Femur (tissue), 1 donor: ENCODE measurements around the gene SLC22A6.
A peak's percentile ranks its signal among the peaks of the same experiment; 100 is the strongest.

Experiments used
- DNase-seq: peaks from one replicate; pipeline ENCODE4 v3.0.0-alpha.2; 2017

SLC22A6 gene, protein sequence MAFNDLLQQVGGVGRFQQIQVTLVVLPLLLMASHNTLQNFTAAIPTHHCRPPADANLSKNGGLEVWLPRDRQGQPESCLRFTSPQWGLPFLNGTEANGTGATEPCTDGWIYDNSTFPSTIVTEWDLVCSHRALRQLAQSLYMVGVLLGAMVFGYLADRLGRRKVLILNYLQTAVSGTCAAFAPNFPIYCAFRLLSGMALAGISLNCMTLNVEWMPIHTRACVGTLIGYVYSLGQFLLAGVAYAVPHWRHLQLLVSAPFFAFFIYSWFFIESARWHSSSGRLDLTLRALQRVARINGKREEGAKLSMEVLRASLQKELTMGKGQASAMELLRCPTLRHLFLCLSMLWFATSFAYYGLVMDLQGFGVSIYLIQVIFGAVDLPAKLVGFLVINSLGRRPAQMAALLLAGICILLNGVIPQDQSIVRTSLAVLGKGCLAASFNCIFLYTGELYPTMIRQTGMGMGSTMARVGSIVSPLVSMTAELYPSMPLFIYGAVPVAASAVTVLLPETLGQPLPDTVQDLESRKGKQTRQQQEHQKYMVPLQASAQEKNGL

DNA sequence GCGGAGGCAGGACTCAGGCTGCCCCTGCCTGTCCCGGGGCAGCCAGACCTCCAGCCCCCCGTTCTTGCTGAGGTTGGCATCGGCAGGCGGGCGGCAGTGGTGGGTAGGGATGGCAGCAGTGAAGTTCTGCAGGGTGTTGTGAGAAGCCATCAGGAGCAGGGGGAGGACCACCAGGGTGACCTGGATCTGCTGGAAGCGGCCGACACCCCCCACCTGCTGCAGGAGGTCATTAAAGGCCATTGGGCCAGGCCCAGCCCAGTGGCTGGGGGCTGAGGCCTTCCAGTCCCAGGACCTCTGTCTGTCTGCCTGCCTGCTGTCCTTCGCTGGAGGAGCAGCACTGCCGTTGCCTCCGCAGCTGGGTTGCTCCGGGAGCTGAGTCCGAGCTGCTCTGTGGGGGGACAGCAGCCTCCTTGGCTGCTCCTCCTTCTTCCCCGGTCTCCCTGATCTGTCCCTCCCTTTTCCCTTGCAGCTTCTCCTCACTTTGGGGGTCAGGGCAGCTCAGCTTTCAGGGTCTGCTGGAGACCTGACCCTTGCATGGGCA is at the start of gene SLC22A6:
TSS of gene SLC22A6 (minus strand) at position 517 of the 541 bp plus-strand sequence. CDS start at position 240, 277 bp downstream.
- no peak for DNase-seq

DNA sequence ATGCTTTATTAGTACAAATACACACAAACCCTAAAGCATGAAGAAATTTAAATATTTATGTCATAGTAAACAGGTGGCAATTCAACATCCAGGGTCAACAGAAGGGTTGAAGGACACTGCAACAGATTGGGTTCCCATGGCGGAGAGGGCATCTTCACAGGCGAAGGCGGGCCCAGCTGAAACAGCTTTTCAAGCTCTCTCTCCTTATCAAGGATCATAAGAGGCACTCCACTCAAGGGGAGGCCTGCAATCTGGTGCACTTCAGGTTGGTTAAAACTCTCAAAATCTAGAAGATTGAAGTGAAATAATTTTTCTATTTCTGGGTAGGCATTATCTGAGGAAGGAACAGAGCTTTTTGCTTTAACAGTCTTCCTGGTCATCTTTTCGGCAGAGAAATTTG is 47.7 kb upstream of the SLC22A6 start:
- DNase-seq: no peak

DNA sequence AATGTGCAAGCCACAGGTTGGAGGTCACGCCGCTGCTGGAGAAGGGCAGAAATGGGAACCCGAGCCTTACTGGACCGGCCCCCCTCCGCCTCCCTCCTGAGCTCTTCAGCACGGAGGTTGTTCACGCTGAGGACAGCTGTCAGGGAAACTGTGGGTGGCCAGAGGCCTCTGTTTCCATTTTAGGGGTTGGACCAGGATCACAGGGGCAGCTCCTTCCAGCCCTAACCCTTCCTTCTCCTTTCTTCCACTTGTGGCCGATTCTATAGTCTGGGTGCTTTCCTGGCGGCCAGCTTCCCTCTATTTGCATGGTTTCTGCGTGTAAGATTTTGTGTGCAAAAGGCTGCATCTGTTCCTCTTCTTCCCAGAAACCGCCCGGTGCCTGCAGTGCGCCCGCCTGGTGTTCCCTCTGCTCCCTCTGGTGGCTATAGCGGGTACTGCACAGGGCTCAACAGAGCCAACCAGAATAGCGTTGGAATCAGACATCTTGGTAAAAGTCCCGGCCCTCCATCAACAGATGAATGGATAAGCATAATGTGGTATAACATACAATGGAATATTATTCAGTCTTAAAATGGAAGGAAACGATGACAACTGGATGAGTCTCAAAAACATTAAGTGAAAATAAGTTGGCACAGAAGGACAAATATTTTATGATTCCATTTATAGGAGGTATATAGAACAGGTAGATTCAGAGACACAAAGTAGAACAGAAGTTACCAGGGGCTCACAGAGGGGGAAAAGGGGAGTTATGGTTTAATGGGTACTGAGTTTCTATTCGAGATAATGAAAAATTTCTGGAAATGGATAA is 39.3 kb upstream of the SLC22A6 start:
- peak; percentile 92 for DNase-seq

DNA sequence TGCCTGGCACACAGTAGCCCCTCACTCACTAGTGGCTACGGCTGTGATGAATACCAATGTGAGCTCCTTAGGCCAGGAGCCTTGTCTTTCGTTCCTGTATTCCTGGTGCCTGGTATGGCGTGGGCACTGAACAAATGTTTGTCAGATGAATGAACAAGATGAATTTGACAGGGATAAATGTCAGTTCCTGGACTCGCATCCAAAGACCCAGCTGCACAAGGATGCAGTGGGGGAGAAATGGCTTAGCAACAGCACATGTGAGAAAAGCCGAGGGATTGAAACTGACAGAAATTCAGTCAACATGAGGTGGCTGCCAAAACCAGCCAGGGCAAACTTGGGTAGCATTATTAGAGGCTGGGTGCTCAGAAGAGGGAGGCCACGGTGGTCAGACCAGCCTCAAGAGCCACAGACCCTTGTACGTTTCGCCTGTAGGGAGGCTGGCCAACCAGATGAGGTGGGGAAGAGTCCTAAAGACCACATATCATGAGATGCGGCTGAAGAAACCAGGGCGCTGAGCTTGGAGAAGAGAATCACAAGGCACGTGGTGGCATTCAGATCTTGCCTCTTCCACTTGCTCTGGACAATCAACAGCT is 38.6 kb upstream of the SLC22A6 start:
- DNase-seq: no peak

DNA sequence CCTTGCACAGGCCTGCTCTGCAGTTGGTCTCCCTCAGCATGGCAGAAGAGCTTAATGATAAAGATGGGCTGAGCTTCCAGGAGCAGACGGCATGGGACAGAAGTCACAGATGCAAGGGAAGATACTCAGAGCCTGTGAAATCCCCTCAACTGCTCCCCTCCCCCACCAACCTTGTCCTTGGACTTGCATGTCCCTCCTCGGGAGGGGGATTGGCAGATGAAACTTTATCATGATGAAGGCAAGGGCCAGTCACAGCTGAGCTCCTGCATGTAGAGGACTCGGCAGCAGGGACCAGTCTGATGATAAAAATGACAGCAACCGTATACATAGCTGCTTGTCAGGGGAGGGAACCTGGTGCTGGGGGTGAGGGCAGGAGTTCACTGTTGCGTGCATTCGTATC is 37.7 kb upstream of the SLC22A6 start:
- no peak for DNase-seq

DNA sequence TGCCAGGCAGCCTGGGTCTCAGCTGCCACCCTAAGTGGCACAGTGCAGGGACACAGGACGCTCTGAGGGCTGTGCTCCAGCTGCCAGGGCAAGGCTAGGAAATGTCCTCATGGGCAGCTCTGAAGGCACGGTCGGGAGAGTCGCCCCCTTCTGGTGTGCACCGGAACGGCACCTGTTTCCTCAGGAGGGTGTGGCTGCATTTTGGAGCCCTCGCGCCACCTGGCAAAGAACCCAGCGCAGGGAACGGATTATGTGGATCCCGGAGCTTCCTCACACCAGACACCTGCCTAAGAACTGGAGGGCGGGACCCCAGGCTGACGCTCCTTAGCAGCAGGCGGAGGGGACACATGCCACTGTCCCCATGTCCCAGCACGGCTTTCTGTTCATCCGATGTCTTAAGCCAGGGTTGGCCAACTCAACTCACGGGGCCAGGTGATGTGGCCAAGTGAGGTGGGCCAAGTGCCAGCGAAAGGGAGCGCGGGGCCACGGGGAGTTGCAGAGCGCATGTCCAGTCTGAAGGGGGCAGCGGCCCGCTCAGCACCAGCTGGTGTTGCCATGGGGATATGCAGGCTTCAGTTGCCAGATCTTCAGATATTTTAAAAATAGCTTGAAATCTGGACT is 36.0 kb upstream of the SLC22A6 start:
- no peak for DNase-seq

DNA sequence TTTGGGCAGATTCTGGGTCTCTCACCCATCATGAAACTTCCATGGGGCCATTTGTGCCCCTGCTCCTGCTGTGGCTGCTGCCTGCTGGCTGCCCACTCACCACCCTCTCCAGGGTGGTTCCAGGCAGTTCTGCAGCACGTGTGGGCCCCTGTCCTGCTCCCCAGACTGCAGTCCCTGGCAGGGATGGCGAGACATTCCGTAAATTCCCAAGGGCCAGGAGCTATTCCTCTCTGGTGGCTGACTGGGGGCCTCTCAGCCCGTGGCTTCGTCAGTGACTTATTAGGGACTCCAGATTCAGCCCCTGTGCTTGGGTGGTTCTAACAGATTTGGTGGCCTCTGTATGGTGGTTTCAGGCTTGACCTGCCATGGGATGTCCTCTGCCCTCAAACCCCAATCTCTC is 34.7 kb upstream of the SLC22A6 start:
- DNase-seq: no peak

DNA sequence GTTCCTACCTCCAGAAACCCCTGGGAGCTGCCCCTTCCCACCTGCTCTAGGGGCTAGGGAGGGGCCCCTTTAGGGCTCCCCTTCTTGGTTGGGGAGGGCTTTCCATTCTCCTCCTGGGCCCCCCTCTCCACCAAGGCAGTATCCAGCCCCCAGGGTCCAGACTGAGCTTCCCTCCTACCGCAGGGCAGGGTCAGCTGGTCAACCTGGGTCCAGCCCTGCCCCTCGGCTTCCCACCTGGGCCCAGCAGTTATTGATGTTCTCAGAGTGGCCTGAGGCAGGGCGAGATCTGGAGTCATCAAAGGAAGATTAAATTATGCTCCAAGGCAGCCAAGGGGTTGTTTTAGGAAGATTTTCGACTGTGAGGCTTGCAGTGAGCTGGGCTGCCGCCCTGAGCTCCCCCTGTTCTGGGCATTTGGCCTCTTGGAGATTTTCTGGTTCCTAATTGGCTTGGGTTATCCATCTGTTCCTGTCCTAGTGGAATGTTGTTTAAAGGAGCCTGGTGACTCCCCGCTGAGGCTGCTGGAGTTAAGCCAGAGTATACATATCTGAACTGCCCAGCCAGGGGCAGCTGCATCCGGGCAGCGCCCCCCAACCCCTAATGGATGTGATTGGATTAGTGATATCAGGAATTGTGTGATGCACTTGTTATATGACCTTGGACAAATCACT is 32.7 kb upstream of the SLC22A6 start:
- DNase-seq: no peak

DNA sequence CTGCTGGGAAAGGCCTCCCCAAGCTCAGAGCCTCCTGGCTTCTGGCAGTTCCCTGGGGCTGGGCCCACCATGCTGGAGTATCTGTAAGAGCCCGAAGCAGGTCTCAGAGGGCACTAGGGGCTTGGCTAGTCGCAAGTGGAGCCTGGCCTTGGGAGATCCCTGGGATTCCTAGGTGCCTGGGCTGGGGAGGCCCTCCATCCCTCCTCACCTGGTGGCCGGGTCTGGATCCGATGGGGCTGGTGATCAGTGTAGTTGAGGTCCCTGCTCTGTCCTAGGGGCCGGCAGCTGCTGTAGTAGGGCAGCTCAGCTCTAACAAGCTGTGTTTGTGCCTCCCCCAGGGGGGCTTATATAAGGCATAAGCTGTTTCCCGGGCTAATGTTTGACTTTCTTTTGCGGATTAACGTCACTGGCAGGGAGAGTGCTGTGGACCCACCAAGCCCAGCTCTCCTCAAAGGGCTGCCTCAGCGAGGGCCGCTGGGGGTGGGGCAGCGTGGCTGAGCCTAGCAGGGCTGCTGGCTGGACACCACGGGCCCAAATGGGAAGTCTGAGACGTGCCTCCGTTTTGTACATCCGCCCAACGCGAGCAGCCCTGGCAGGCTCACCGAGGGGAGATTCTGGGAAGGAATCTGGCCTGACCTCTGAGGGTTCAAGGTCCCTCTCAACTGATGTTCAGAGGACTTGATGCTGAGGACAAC is 30.9 kb upstream of the SLC22A6 start, which contains the start of gene SLC22A8:
TSS of gene SLC22A8 (minus strand) at position 321 of the 695 bp plus-strand sequence. CDS start 883 bp downstream, outside the sequence.
- DNase-seq: peak; percentile 39

DNA sequence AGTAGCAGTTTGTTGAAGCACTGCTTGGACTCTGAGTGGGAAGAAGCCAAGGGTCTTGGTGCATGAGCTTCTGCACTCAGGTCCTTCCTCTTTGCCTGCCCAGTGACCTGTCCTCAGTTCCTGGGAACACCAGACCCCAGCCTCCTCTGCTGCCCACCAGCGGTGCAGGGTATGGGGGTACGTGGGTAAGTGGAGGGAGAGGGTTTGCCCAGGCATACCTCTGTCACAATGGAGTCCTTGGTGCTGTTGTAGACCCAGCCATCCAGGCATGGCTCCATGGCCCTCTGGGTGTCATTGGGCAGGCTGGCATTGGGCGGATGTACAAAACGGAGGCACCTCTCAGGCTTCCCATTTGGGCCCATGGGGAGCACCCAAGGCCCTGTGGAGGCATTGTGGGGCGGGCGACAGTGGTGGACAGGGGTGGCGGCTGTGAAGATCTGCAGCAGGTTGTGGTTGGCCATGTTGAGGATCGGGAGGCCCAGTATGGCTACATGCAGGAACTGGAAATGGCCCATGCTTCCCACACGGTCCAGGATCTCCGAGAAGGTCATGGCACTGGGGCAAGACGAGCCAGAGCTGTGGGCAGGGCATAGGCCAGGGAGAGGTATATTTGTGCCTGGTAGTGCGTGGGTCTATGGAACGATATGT is 29.8 kb upstream of the SLC22A6 start:
- DNase-seq: no peak

DNA sequence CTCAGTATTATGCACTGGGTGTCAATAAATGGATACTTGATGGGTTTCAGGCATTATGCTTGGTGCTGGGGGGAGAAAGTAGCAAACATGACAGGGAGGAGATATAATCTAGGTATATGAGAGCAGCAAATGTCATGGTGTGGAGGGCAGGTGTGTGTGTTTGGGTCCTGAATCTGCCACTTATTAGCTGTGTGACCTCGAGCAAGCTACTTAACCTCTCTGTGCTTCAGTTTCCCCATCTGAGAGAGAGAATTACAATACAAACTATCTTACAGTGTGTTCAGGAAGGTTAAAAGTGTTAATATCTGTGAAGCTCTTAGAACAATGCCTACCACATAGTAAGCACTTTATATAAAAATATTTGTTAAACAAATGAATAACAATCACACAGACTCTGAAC is 28.1 kb upstream of the SLC22A6 start:
- DNase-seq: no peak

DNA sequence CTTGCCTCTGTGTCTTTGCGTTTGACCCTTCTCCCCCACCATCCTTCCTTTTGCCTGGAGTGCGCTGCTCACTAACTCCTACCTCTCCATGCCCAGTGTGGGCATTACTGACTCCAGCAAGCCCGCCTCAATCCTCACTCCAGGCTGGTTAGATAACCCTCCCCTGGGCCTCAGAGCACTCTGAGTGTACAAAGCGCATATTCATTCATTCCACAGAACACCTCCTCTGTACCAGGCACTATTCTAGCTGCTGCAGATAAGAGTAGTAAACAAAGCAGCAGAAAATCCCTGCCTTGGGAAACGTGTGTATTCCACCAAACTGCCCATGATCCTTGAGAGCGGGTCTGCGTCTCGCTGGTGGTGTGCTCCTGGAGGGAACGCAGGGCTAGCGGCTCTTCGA is 27.7 kb upstream of the SLC22A6 start:
- DNase-seq: no peak

DNA sequence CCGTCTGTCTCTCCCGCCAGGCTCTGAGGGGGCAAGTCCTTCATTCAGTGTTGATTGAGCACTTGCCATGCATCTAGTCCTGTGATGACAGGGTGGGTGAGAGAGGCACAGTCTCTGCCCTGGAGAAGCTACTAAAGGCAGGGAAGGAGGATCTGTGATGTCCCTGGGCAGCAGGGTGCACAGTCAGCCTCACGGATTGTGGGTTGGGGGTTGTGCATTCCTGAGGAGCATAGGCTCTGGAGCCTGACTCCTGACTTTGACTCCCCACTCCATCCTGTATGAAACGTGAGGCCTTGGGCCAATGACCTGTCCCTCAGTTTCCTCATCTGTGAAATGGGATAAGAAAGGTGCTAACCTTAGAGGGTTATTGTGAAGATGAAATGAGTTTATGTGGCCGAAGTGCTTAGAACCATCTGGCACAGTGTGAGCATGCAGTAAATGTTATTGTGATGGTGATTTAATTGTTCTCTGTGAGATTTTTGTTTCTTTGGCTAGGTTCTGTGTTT is 26.2 kb upstream of the SLC22A6 start:
- DNase-seq: no peak

DNA sequence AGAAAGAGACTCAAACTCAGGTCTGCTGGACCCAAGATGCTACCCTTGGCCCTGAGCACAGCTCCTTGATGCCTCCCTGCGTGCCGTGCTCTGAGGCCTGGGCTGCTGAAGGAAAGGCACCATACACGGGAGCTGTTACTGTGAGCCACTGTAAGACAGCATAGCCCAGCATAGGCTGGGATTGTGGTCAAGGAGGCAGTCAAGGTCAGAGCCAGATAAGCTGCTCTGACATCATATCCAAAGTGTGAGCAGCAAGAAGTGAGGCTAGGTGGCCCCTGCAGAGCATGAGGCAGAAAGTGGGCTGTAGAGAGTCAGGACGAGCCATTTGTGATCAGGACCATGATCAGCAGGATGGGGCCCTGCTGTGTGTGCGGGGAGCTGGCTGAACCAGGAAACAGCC is 23.2 kb upstream of the SLC22A6 start:
- DNase-seq: no peak

DNA sequence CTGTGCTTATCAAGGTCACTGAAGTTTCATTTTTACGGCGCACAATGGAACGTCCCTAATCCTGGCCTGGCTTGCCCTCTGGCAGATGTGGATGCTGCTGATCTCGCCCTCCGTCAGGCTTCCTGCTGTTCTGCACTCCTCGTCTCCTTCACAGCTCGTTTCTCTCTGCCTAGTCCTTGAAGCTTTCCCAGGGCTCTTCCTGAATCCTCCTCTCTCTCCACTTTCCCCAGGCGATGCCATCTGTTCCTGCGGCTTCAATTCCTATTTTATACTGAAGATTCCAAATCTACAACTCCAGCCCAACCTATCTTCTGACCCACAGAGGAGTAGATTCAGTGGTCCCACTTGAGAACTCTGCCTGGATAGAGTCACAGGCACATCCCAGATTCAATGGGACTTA is 16.7 kb upstream of the SLC22A6 start:
- DNase-seq: no peak

DNA sequence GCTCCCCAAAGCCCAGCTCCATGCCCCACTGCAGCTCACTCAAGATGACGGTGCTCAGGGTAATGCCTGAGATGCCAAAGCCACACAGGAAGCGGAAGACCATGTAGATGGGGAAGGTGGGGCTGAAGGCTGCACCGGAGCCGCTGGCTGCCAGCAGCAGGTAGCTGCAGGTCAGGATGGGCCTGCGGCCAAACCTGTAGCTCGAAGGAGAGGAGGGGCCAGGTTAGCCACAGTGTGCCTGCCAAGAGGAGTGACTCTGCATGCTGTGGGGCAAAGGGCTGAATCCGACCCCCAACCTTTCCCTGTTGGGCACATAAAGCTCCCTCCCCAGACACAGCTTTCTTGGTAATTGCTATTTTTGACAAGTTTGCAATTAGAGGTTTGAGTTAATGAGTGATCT is 14.9 kb upstream of the SLC22A6 start:
- DNase-seq: no peak

DNA sequence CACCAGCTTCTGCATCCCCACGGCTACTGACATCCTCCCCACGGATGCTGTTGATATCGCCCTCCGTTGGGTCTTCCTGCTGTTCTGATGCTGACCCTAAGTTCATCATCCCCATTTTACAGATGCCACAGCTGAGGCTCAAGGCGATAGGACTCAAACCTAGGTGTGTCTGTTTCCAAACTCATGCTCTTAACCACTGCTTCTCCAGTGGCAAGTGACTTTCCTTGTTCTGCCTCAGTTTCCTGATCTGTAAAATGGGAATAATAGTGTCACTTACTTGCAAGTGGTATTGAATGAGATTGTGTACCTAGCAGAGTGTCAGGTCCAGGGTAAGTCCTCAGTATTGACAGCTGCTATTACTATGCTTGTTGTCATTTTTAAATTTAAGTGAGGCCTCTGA is 14.4 kb upstream of the SLC22A6 start:
- no peak for DNase-seq

DNA sequence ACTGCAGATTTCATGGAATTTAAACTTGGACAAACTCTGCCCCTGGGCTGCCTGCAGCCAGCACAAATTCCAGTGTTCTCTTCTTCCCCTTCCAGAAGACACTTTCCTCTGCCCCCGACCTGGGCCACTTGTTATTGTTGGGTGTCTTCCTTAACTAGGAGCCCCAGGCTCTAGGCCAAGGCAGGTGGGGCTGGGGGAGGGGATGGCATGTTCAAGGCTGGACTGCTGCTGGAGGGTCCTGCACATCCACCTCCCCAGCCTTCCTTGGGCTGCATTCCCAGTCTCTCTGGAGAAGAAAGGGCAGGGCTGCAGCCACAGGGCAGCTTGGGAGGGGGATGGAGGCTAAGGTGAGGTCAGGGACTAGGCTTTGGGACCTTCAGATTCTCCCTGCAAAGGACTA is 11.5 kb upstream of the SLC22A6 start:
- no peak for DNase-seq

DNA sequence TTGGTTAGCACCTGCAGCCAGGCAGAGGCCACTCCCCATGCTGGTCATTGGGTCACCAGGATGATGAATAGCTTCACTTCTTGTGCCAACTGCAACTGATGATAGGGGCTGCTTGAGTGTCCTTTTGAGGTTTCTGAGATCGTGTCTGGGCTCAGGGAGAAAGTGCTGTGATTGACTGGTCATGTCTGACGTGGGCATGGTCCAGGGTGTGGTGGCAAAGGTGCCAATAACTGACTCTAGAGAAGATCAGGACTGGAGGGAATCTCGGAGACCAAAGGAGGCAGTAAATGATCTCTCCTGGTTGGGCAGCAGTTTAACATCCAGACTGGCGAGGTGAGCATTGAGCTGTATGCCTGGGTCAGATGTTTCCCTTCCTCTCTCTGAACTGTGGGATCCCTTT is 10.0 kb upstream of the SLC22A6 start:
- DNase-seq: no peak

DNA sequence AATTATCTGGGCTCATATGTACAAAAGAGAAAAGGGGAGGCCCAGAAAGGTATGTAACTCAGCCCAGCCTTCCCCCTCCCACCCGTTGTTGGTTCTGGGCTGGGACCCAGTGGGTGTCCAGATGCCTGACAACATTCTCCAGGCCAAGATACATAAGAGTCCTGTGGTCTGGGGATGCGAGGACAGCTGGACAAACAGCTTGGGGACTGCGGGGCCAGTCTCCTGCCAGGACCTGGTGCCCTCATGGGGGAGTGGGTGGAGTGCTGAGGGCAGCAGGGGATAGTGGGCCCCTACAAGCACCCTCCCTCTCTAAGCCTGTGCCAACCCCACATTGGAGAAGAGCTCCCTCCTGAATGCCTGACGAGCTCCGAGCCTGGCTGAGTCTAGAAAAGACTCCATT is 3.5 kb upstream of the SLC22A6 start:
- no peak for DNase-seq
